Fibroblast of skin of back (primary cell): ENCODE results near the gene SYNE4.
"Not testable (repeated sequence)": the region's sequence is repeated elsewhere in the genome, so short reads cannot be mapped to it uniquely, and the experiment has no call there.

Source experiments
- DNase-seq: peaks from one replicate; pipeline ENCODE4 v3.0.0-alpha.2; 2013

The SYNE4 gene

DNA sequence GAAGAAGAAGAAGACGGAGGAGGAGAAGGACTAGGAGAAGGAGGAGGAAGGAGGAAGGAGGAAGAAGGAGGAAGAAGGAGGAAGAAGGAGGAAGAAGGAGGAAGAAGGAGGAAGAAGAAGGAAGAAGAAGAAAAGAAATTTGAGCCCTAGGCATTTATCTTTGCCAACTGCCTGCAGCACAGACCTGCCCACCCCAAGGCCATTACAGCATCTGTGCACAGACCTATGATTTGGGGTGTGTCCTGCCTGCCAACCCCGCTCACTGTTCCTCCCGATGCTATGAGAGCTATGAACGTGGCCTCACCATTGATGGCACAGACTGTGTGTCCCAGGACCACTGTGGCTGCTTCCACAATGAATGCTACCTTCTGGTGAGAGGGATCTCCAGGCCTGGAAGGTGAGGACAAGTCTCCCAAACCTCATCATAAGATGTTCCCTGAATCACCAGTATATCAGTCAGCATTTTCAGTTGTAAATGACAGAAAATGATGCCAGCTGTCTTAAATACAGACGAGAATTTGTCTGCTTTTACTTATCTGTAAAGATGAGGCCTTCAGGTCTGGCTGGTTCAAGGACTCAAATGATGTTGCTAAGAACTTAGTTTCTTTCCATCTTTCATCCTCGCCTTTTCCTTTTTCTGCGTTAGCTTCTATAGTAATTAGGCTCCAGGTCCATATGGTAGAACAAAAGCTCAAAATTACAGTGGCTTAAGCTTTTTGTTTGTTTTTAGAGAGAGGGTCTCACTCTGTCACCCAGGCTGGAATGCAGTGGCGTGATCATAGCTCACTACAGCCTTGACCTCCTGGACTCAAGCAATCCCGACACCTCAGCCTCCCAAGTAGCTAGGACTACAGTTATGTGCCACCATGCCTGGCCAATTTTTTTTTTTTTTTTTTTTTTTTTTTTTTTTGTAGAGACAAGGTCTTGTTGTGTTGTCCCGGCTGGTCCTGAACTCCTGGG is 17.6 kb downstream of the SYNE4 start:
- no peak for DNase-seq

DNA sequence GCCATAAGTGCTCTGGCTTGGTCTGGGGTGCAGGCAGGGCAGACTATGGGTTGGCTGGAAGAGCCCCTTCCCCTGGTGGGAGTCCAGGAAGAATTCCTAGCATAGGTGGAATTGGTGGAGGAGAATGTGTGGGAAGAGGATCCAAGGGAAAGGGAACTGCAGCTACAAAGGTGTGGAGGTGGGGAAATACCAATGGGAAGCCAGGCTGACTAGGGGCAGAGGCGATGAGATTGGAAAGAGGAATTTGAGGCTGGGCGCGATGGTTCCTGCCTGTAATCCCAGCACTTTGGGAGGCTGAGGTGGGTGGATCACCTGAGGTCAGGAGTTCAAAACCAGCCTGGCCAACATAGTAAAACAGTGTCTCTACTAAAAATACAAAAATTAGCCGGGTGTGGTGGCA is 18.5 kb downstream of the SYNE4 start:
- no peak for DNase-seq

DNA sequence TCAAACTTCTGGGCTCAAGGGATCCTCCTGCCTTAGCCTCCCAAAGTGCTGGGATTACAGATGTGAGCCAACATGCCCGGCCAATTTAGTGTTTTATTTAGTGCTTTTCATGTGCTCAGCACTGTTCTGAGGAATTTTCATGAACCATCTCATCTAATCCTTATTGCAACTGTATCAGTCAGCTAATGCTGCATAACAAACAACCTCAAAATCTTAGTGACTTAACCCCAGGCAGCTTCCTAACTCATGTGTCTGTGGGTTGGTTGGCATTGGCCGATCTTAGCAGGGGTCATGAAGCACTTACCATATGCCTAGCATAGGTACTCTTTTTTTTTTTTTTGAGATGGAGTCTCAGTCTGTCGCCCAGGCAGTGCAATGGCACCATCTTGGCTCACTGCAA is 19.8 kb downstream of the SYNE4 start:
- no peak for DNase-seq

DNA sequence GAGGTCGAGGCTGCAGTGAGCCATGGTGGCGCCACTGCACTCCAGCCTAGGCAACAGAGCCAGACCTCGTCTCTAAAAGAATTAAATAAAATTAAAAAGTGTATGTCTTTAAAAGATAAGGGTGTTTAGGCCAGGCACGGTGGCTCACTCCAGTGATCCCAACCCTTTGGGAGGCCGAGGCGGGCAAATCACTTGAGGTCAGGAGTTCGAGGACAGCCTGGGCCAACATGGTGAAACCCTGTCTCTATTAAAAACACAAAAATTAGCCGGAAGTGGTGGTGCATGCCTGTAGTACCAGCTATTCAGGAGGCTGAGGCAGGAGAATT is 21.1 kb downstream of the SYNE4 start:
- DNase-seq = no peak

DNA sequence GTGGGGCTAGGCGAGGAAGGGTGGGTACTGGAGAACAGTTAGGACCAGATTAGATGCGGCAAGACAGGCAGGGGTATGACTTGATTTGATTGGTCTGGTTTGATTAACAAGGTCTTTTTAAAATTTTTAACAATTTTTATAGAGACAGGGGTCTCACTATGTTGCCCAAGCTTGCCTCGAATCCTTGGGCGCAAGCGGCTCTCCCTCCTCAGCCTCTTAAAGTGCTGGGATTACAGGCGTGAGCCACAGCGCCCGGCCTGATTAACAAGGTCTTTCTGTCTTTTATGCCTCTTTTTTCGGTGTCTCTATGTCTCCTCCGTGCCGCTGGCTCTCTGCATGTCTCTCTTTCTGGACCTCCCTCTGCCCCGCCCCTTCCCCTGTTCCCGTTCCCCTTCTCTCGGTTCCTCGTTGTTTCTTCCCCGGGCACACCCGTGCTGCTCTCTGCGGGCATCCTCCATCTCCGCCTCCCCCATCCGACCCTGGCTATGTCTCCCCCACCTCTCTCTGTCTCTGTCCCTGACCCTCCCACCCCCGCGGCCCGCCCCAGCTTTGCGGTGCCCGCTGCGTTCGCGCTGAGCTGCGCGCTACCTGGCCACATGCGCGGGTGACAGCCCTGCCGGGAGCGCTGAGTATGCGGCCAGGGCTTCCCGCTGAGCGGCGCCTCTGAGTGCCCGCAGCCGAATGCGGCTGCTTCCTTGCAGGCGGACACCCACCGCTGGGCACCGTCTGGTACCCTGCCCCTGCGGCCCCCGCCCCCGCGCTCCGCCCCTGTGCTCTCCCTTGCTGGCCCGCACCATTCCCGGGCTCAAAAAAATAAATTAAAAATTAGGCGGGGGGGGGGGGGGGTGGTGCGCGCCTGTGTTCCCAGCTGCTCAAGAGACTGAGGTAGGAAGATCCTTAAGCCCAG is 21.7 kb downstream of the SYNE4 start:
- peak; percentile 9 for DNase-seq

DNA sequence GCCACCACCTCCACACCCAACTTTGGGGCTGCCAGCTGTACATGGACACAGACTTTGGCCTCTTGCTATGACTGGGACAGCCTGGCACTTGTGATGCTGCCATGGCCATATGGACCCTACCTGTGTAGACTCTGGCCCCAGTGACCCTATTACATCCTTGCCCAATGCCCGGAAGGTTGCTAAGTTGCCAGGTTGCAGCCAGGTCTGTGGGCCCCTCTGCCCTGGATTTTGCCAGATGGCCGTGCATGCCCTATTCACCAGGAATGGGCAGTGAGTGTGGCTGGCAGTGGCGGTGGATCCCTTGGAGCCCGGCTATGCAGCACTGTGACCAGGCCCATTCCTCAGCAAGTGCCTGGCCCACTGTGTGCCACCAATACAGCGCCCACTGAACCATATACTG is 22.5 kb downstream of the SYNE4 start:
- no peak for DNase-seq

DNA sequence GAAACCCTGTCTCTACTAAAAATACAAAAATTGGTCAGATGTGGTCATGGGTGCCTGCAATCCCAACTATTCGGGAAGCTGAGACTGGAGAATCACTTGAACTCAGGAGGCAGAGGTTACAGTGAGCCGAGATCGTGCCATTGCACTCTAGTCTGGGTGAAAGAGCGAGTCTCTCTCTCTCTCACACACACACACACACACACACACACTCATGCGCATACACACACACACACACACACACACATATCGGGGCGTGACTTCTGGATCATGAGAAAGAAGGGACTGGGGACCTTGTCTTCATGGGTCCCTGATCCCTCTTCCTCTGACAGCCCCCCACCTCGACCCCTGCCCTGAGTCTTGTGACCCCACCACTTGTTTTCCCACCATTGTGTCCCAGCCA is 25.4 kb downstream of the SYNE4 start:
- DNase-seq = no peak

DNA sequence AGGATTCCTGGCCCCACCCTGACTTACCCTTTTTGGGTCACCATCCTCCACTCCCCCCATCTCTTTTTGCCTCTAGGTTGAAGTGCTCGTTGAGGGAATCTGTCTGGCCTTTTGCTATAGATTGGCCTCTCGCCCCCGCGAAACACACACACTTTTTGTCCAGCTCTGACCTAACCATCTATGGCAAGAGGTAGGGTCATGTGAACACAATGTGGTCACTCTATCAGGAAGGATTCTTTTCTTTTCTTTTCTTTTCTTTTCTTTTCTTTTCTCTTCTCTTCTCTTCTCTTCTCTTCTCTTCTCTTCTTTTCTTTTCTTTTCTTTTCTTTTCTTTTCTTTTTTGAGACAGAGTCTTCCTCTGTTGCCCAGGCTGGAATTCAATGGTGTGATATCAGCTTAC is 27.6 kb downstream of the SYNE4 start:
- not testable (repeated sequence) for DNase-seq

DNA sequence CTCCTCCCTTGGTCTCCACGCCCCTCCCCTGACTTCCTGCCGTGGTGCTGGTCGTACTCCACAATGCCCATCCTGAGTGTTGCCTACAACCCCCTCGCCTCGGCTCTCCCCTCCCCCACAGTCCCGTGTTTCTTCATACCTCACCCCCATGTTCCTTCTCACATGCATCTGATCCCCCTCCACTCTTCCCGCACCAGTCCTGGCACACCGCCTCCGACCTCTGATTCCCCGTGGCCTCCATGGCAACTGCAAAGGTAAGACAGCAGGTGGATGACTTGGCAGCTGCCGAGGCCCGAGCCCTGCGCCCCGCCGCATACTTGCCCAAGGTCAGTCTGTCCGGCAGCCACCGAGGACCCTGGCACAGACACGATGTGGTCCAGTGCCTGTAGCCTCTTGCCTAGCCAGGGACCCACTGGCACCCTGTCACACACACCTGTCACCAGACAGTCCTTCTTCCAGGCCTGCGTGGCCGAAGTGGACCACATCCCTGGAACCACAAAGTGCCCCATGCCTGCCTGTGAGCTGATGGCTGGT is 29.7 kb downstream of the SYNE4 start:
- no peak for DNase-seq

DNA sequence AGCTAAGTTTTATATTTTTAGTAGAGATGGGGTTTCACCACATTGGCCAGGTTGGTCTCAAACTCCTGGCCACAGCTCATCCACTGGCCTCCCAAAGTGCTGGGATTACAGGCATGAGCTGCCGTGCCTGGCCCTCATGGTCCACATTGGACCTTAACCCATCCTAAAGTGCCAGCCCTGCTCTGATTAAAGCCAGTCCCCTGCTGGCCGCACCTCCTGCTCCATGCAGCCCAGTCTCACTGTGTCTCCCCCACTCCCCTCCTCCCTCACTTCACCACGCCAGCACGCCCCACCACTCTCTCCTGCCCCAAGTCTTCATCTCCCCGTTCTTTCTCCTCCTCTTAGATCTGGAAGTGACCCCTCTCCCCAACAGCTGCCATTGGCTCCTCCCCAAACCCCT is 30.3 kb downstream of the SYNE4 start:
- no peak for DNase-seq

DNA sequence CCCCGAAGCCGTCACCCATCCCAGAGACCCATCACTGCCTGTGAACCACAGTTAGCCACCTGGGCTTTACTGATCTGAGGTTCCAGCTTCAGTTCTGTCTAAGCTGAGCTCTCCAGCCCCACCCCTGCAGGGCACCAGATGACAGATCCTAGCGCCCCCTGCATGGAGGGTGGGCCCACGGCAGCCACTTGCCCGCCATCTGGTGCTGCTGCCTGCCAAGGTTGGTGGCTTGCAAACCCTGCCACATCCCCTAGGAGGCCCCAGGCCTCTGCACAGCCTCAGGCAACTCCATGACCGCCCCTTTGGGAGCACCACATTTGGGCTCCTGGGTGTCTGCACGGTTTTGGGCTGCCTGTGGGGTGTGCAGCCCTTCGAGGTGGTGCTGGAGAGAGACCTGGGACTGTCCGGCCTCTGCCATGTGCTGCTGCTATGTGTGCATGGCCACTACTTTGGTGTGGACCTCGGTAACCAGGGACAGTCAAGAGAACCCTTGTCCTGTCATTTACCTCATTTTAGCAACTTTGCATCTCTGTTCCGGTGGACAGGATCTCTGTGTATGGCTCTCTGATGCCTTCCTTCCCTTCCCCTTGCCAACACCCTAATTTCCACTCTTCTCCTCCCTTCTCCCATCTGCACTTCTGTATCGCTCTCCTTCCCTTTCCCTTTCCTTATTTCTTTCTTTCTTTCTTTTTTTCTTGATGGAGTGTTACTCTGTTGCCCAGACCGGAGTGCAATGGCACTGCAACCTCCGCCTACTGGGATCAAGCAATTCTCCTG is 31.0 kb downstream of the SYNE4 start:
- DNase-seq = no peak

DNA sequence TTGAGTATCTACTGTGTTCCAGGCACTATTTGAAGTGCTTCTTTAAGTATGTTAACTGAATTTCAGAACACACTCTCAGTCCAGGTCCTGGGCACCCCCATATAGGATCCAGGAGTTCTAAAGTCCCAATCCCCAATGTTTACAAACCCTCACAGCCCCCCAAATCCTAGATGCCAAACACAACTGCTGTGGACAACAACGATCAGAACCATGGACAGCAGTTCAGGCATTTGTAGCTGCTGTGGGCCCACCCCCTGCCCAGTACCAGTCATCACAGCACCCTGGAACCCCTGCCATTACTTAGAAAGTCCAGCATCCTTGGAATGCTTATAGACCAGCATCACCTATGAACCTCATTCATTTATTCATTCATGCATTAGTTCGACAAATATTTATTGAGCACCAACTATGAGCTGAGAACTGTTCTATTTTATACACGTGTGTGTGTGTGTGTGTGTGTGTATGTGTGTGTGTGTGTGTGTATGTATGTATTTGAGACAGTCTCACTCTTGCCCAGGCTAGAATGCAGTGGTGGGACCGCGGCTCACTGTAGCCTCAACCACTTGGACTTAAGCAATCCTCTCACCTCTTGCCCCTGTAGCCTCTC is 32.9 kb downstream of the SYNE4 start:
- peak; percentile 32 for DNase-seq

DNA sequence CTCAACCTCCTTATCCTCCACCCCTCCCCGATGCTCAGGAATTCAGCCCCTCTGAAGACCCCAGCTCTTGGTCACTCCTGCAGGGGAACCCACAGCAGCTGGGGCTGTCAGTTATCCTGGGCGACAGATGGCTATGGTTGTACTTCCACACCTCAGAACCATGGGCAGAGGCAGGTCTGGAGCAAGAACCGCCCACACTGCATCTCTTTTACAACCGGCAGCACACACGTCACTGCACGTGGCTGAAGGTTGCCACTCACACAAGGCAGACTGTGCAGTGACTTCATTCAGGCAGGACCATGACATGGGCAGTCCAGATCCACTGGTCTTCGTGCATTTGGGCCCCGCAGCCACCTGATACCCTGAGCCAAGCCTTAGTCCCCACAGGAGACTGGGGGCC is 35.1 kb downstream of the SYNE4 start:
- no peak for DNase-seq

DNA sequence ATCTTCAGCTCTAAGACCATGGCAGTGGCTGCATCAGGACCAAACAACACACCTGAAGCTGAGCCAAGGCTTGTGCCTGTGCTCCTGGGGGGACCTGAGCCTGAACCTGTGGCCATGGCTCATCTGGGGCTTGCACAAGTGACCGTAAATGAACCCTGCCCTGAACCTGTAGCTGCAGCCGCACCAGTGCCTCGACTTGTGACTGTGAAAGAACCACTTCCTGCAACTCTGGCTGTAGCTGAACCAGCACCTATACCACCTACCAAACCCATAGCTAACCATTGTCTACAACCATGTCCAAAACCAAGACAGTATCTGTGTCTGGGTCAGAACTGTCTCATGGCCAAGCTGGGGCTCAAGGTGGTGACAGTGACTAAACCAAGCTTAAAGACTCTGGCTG is 41.8 kb downstream of the SYNE4 start:
- DNase-seq = no peak

DNA sequence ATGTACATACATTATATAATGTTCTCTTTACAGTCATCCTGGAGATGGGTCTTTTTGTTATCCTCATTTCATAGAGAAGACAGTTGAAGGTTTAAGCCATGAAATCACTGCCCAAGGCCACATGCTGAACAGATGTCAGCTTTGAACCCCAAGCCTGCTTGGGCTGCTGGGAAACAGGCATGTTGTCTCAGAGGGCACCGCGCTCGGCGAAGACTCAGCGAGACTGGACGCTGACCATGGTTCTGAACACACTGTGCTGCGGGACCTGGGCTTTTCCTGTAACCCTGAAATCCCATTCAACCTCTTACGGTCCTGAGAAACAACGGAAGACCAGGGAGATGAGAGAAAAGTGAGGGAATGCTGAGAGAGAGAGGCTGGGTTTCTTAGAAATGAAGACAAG is 45.1 kb downstream of the SYNE4 start:
- peak; percentile 54 for DNase-seq

DNA sequence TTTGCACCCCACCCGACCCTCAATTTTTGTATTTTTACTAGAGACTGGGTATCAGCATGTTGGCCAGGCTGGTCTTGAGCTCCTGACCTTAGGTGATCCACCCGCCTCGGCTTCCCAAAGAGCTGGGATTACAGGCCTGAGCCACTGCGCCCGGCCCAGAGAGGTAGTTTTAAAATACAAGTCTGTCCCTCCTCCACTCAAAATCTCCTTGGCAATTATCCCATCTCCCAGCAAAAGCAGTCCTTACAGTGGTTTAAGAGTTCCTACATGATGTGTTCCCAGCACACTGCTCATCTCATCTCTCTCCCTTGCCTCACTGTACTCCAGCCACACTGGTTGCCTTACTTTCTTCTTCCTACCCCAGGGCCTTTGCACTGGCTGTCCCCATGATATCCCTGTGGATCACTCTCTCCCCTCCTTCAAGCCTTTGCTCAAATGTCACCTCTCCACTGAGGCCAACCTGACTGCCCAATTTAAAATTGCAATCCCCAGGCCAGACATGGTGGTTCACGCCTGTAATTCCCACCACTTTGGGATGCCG is 48.1 kb downstream of the SYNE4 start:
- no peak for DNase-seq

DNA sequence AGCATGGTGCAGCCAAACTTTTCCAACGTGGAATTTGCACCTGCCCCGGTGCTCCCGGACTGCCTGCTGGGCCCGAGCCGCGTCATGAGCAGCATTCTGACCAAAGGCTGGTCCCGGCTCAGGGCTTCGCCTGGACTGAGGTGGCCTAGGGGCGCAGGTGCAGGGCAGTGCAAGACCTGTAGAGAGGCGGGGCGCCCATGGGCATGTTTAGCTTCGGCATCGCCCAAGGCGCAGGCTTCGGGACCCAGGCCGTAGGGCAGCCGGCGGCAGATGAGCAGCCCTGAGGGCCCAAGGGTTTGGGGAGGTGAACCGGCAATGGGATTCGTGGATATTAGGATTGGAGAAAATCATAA is 48.7 kb downstream of the SYNE4 start:
- no peak for DNase-seq

DNA sequence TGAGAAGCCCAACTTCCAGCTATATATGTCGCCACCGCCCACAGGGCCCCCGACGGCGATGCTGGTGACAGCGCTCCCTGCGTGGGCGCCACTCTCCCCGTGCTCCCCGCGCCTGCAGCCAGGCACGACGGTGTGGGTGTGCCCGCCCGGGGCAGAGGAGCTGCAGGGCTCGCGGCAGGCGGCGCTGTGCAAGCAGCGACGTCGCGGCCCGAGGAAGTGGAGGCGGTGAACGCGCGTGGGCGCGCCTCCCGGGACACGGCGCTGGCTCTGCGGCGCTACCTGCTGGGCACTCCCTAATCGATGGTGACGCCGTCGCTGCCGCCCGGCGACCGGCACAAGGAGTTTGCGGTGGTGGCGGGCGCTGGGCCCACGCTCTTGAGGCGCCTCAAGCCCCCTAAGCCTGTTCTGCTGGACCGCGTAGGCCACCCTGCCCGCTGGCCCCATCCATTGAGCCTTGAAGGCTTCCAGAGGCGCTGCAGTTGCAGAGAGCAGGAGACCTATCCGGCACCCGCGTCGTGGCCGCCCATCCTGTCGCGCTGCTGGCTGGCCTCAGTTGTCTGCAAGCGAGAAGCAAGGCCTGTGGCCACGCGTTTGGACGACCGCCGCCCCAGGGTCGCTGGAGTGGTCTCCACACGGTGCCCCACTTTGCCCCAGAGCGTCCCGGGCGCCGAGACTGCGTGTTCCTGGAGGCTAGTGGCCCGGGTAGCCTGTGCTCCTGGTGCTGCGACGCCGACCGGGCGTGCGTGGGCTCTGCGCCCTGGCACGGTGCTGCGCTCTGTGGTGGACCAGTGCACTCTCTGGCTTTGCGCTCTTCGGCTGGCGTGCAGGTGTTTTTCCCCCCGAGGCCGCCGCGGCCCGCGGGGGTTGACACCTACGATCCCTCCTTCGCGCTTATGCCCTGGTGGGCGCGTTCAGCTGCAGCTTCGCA is 49.3 kb downstream of the SYNE4 start:
- DNase-seq = no peak

DNA sequence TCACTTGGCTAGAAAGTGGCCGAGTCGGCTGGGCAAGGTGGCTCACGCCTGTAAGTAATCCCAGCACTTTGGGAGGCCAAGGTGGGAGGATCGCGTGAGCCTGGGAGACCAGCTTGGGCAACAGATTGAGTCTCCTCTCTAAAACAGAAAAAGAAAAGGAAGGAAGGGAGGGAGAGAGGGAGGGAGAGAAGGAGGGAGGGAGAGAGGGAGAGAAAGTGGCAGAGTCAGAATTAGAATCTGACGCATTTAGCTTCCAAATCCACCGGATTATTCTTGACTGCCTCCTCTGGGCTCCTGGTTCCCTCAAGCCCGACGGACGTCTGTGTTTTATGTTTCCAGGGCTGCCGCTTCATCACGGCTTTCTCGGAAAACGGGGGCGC is 50.0 kb downstream of the SYNE4 start:
- DNase-seq = no peak

DNA sequence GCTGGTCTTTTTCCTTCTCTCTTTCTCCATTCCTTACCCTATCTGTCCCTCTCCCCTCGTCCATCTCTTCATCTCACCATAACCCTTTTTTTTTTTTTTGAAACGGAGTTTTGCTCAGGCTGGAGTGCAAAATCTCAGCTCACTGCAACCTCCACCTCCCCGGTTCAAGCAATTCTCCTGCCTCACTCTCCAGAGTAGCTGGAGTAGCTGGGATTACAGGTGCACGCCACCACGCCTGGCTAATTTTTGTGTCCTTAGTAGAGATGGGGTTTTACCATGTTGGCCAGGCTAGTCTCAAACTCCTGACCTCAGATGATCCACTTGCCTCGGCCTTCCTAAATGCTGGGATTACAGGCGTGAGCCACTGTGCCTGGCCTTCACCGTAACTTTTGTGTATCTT is 51.2 kb downstream of the SYNE4 start:
- not testable (repeated sequence) for DNase-seq
